HL-60 (cell line): ENCODE results near the gene FBRS.

Experiments used
- CTCF ChIP-seq: IDR thresholded peaks from one replicate; pipeline ENCODE4 v1.5.1; 2011; ENCODE audit warnings: low read length, control low read depth, inconsistent platforms; ENCODE audit not compliant: insufficient read depth
- SPI1 ChIP-seq: IDR thresholded peaks from 2 replicates; pipeline ENCODE4 v1.6.1; 2012; ENCODE audit warnings: low read depth, mild to moderate bottlenecking, borderline replicate concordance

GRCh38 chr16:30720086-30720485 lies 61.9 kb downstream of the FBRS start:
- TF ChIP-seq CTCF (no peak), SPI1 (no peak)
